ENCODE measurements around the gene LRRC75B.
"Not testable (repeated sequence)": the region's sequence is repeated elsewhere in the genome, so short reads cannot be mapped to it uniquely, and the experiment has no call there.

LRRC75B gene

GRCh38 chr22:24607429-24607983 is 14.6 kb upstream of the LRRC75B start:
- H3K4me3 ChIP-seq (ENCODE audit: low read depth, low read length): peak overlapping the region; percentile 32

- not testable (repeated sequence) for H3K4me3 ChIP-seq (ENCODE audit: low read depth, low read length)
Observed at GRCh38 chr22:24606340-24606739, 13.5 kb upstream of the LRRC75B start.

- H3K4me3 ChIP-seq (ENCODE audit: low read depth, low read length): not testable (repeated sequence)
Observed at GRCh38 chr22:24603770-24604629, 11.1 kb upstream of the LRRC75B start.

GRCh38 chr22:24602847-24603769 is 10.2 kb upstream of the LRRC75B start, which contains the start of gene GGT1:
Gene GGT1, plus strand, starts transcription at chr22:24603193. Its CDS starts 7,889 bp downstream, at chr22:24611082.
- not testable (repeated sequence) for H3K4me3 ChIP-seq (ENCODE audit: low read depth, low read length)

GRCh38 chr22:24602105-24602749 is 9.4 kb upstream of the LRRC75B start:
- not testable (repeated sequence) for H3K4me3 ChIP-seq (ENCODE audit: low read depth, low read length)

- H3K4me3 ChIP-seq (ENCODE audit: low read depth, low read length): no peak overlapping the region
- TF ChIP-seq CTCF (IDR thresholded peaks at IDR 0.05; ENCODE audit: borderline replicate concordance, insufficient read depth, low read depth, low read length): no peak
Observed at GRCh38 chr22:24601217-24602104, 8.6 kb upstream of the LRRC75B start.

GRCh38 chr22:24599958-24600715 is 7.3 kb upstream of the LRRC75B start:
- H3K4me3 ChIP-seq (ENCODE audit: low read depth, low read length): not testable (repeated sequence)

GRCh38 chr22:24599514-24599913 is 6.6 kb upstream of the LRRC75B start:
- H3K4me3 ChIP-seq (ENCODE audit: low read depth, low read length): no peak overlapping the region
- TF ChIP-seq CTCF (IDR thresholded peaks at IDR 0.05; ENCODE audit: borderline replicate concordance, insufficient read depth, low read depth, low read length): no peak

GRCh38 chr22:24597076-24597475 is 4.2 kb upstream of the LRRC75B start:
- not testable (repeated sequence) for H3K4me3 ChIP-seq (ENCODE audit: low read depth, low read length)

- H3K4me3 ChIP-seq (ENCODE audit: low read depth, low read length): no peak overlapping the region
- no peak for TF ChIP-seq CTCF (IDR thresholded peaks at IDR 0.05; ENCODE audit: borderline replicate concordance, insufficient read depth, low read depth, low read length)
Observed at GRCh38 chr22:24595863-24596262, 3.0 kb upstream of the LRRC75B start.
